ENCODE results near the gene BAIAP3.

The BAIAP3 gene

DNA sequence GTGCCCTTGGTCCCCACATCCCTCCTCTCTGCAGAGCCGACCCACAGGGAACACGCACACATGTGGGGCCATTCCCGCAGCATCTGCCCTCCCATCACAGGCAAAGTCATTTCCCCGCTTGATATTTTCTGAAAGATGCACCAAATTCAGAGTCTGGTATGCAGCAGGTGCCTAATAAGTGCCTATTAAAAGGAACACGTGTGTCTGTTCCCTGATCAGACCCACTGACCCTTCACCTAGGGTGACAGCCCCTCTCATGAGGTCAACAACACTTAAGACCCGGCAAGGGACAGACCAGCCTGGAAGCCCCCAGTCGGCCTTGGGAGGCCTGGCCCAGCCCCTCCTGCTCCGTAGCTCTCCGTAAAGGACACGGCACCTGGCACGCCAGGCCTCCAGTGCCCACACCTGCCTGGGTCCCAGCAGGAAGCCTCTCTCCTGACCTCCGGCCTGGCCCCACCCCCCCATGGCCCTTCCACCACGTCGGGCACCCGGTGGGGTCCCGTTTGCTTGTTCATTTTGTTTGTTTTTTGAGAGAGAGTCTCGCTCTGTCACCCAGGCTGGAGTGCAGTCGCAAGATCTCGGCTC, 61.0 kb downstream of the BAIAP3 start:
- DNase-seq (ENCODE audit: low read depth) = no peak

- DNase-seq (ENCODE audit: low read depth) = no peak
These were observed 62.1 kb downstream of the BAIAP3 start for GRCh38 chr16:1395444-1396031.

DNA sequence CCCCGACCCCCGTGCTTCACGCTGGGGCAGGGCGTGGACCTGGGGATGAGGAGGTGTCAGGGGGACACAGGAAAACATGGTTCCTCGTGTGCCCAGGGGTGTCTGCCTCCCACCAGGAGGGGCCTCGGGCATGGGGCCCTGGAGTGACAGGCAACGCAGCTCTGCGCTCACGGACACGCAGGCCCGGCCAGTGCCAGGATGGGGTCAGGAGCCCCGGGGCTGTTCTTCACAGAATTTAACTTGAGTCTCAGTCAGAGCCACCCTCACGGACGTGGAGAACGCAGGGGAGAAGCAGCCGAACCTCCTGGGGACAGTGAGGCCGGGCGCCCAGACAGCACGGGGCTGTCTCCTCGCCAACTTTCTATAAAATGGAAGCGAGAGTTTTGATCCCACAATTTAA, 64.3 kb downstream of the BAIAP3 start:
- no peak for DNase-seq (ENCODE audit: low read depth)

DNA sequence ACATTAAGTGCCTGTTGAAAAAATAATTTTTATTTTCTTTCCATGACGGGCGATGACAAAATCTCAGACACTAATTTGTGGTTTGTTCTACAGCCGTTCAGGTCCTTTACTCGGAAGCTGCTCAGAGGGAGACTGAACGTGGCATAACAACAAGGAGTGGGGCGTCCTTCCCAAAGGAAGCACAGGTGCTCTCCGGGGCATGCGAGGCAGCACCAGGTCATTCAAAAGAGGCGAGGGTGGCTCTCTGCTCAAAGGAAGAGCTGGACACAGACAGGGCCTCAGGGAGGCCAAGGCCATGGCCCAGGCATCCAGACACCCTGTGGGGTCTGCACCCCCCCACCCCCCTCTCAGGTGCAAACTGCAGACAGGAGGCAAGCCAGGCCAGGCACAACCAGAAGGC, 64.9 kb downstream of the BAIAP3 start:
- DNase-seq (ENCODE audit: low read depth) = no peak
